Natural killer cell (primary cell): ENCODE measurements around the gene CABP4. TPM values are rescaled to one million over a fixed set of nuclear protein-coding genes. Genes with fewer than 3 reads are reported as not detected.

Experiments
- ATAC-seq, 3 donors: fragments of 150-1000 bp in 2 of 3; fragments of 200-7000 bp in 1 of 3; cut with Tn5 transposase; 1 replicate in 1 of 3; 2 replicates in 2 of 3; pipeline ENCODE4 v1.10.0; 2021; ENCODE audit warnings: mild to moderate bottlenecking in 2 of 3, moderate library complexity in 2 of 3
- DNase-seq, 2 donors: peaks; one replicate each; pipeline versions ENCODE4 v3.0.0 to v3.0.0-alpha.2; 2013 to 2021; ENCODE audit warnings: mixed read lengths in 1 of 2
- H3K27ac ChIP-seq: one replicate; pipeline ENCODE4 v1.5.1; 2013; ENCODE audit warnings: mild to moderate bottlenecking, low read length
- H3K27me3 ChIP-seq: one replicate; pipeline ENCODE4 v1.6.1; 2013; ENCODE audit warnings: low read length; ENCODE audit not compliant: control insufficient read depth, insufficient read depth
- H3K36me3 ChIP-seq: one replicate; pipeline ENCODE4 v1.6.1; 2013; ENCODE audit warnings: low read length; ENCODE audit not compliant: control insufficient read depth, insufficient read depth
- H3K4me1 ChIP-seq: one replicate; pipeline ENCODE4 v1.6.1; 2013; ENCODE audit warnings: low read length; ENCODE audit not compliant: control insufficient read depth, insufficient read depth
- H3K4me3 ChIP-seq: one replicate; pipeline ENCODE4 v1.5.1; 2013; ENCODE audit warnings: low read length
- H3K9me3 ChIP-seq: one replicate; pipeline ENCODE4 v1.6.1; 2013; ENCODE audit warnings: low read length; ENCODE audit not compliant: control insufficient read depth, insufficient read depth
- H3K27ac Mint-ChIP-seq, 2 donors: one replicate each; pipeline ENCODE4 v1.8.0; 2022; ENCODE audit warnings: mild to moderate bottlenecking in 2 of 2, mixed read lengths in 2 of 2, moderate library complexity in 1 of 2
- H3K27me3 Mint-ChIP-seq, 2 donors: one replicate each; pipeline ENCODE4 v1.8.0; 2022; ENCODE audit warnings: low read depth in 2 of 2, mixed read lengths in 2 of 2
- H3K36me3 Mint-ChIP-seq: one replicate; pipeline ENCODE4 v1.8.0; 2022; ENCODE audit warnings: mixed read lengths
- H3K4me1 Mint-ChIP-seq, 2 donors: one replicate each; pipeline ENCODE4 v1.8.0; 2022; ENCODE audit warnings: mixed read lengths in 2 of 2
- H3K4me3 Mint-ChIP-seq: one replicate; pipeline ENCODE4 v1.8.0; 2022; ENCODE audit warnings: mild to moderate bottlenecking, moderate library complexity, mixed read lengths
- H3K9me3 Mint-ChIP-seq, 2 donors: one replicate each; pipeline ENCODE4 v1.8.0; 2022; ENCODE audit warnings: mixed read lengths in 2 of 2
- WGBS: methylation state at CpG from one replicate; pipeline ENCODE4 v1.1.7; 2013; ENCODE audit warnings: missing lambda C conversion rate; ENCODE audit not compliant: insufficient coverage; 5-methylcytosine and 5-hydroxymethylcytosine counted together
- intact Hi-C: fragments of 100-400 bp; cut with micrococcal nuclease; formaldehyde crosslinking; loops from one replicate; pipeline ENCODE4 v1.14.2; 2022
- total RNA-seq, 4 donors: library from RNA; stranded (reverse); fragments of 120-200 nt in 1 of 4; gene quantifications; one replicate each; pipeline versions ENCODE4 v1.2.3 to v1.2.4, GENCODE V29; 2013 to 2022
- TF ChIP-seq, protein P1 (sequence below): fragments of 200-600 bp; IDR thresholded peaks from one replicate; pipeline ENCODE4 v1.8.0; 2022; ENCODE audit warnings: antibody characterized with exemption

Gene CABP4
- total RNA-seq, 3 donors from 2014 or later (not counting 1 experiment from before 2014, with no cell fraction given): 12.9 to 22.8 (median 21.3) TPM

DNA sequence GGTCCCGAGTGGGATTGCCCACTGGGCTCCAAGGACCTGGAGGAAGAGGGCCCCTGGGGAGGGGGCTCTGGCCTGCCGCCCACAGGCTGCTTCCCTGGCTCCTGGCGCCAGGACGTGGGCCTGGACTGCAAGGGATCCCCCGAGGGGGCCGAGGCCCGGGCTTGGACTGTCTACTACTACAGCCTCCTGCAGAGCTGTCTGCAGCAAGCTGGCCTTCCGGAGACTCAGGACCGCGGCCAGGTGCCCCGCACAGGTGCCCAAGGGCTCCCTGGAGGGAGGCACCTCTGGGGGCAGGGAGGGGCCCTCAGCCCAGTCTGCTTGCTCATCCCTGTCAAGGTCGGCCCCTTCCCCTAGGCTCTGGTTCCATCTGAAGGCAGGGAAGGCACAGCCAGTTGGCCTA, 37.7 kb upstream of the CABP4 start:
- Histone ChIP-seq H3K27ac (peak overlapping the region; percentile 48), H3K36me3 (no peaks in the 10 kb centered on the region), H3K27me3 (no peaks in the 10 kb centered on the region), H3K4me3 (no peak overlapping the region), H3K9me3 (no peaks in the 10 kb centered on the region), H3K4me1 (peaks cover 84% of the 10 kb centered on the region)
- peaks cover 30 to 73% of the 10 kb centered on the region in 2 donors for H3K4me1 Mint-ChIP-seq
- H3K4me3 Mint-ChIP-seq: peak overlapping the region; percentile 21
- H3K9me3 Mint-ChIP-seq: no peaks in the 10 kb centered on the region
- intact Hi-C loops: no loop called here
- no peaks in the 10 kb centered on the region for H3K36me3 Mint-ChIP-seq
- TF ChIP-seq, protein P1, sequence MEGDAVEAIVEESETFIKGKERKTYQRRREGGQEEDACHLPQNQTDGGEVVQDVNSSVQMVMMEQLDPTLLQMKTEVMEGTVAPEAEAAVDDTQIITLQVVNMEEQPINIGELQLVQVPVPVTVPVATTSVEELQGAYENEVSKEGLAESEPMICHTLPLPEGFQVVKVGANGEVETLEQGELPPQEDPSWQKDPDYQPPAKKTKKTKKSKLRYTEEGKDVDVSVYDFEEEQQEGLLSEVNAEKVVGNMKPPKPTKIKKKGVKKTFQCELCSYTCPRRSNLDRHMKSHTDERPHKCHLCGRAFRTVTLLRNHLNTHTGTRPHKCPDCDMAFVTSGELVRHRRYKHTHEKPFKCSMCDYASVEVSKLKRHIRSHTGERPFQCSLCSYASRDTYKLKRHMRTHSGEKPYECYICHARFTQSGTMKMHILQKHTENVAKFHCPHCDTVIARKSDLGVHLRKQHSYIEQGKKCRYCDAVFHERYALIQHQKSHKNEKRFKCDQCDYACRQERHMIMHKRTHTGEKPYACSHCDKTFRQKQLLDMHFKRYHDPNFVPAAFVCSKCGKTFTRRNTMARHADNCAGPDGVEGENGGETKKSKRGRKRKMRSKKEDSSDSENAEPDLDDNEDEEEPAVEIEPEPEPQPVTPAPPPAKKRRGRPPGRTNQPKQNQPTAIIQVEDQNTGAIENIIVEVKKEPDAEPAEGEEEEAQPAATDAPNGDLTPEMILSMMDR: no peak
- WGBS: 87% methylated on average over 12 of the region's 12 CpGs
- no peak for DNase-seq
- no peaks in the 10 kb centered on the region for H3K27me3 Mint-ChIP-seq
- H3K27ac Mint-ChIP-seq: peak overlapping the region in 1 of 2 donors; percentile 87
- ATAC-seq: no peak

DNA sequence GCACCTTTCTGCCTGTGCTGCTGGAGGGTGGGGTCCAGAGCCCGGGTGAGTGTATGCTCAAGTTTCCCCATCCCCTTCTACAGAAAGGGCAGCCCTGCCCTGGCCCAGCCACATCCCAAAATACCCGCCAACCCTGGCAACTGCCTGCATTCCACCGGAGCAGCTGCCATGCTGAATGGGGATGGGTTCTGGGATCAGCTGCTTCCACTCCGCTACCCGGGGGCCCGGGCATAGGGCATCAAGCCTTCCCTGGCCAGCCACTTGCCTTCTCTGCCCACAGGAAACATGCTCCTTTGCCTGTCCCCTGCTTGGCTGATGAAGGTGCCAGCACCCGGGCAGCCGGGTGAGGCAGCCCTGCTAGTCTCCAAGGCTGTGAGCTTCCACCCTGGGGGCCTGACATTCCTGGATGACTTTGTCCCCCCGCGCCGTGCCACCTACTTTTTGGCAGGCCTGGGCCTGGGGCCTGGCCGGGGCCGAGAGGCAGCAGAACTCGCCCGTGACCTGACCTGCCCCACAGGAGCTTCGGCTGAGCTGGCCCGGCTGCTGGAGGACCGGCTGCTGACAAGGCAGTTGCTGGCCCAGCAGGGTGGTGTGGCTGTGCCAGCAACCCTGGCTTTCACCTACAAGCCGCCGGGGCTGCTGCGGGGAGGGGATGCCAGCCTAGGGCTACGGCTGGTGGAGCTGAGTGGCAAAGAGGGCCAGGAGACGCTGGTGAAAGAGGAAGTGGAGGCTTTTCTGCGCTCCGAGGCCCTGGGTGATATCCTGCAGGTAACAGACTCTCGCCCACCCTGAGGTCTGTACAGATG, 36.5 kb upstream of the CABP4 start:
- Histone ChIP-seq H3K4me3 (no peak overlapping the region), H3K9me3 (no peaks in the 10 kb centered on the region), H3K27me3 (no peaks in the 10 kb centered on the region), H3K36me3 (no peaks in the 10 kb centered on the region), H3K4me1 (peaks cover 71% of the 10 kb centered on the region), H3K27ac (peak overlapping the region; percentile 43)
- no peaks in the 10 kb centered on the region for H3K27me3 Mint-ChIP-seq
- H3K9me3 Mint-ChIP-seq: no peaks in the 10 kb centered on the region
- H3K4me3 Mint-ChIP-seq: peak overlapping the region; percentile 77
- H3K36me3 Mint-ChIP-seq: no peaks in the 10 kb centered on the region
- peak in 1 of 2 donors; percentile 70 for DNase-seq
- intact Hi-C loops: no loop called here
- whole genome bisulfite sequencing: 31% methylated on average over 26 of the region's 26 CpGs
- H3K4me1 Mint-ChIP-seq: peaks cover 18 to 69% of the 10 kb centered on the region in 2 donors
- TF ChIP-seq, protein P1: no peak
- H3K27ac Mint-ChIP-seq: peak overlapping the region; percentile 83 to 87
- no peak for ATAC-seq

DNA sequence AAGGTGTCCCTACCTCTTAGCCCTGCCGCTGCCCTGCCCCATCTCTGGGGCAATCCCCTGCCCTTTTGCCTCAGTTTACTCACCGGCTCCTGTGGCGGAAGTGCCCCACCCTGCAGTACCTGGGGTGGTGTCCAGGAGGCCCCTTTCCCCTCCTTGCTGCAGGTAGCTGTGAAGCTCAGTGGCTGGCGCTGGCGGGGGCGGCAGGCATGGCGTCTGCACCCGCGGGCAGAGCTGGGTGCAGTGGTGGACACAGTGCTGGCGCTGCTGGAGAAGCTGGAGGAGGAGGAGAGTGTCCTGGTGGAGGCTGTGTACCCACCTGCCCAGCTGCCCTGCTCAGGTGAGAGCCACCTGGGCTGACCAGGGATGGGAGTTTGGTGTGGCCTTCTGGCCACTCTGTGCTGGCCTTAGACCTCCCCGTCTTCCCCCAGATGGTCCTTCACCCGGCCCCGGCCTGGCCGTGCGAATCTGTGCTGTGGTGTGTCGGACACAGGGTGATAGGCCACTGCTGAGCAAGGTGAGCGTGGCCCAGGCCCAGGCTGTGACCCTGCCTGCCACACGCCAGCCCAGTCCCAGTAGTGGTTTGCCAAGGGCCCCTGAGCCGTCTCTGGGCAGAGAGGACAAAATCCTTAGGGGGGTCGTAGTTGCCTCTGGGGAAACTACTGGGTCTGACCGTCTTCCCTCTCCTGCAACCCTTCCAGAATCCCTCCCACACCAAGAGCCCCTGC, 35.7 kb upstream of the CABP4 start:
- Histone ChIP-seq H3K27ac (peak overlapping the region; percentile 79), H3K4me1 (peaks cover 68% of the 10 kb centered on the region), H3K4me3 (no peak overlapping the region), H3K36me3 (no peaks in the 10 kb centered on the region), H3K27me3 (no peaks in the 10 kb centered on the region), H3K9me3 (no peaks in the 10 kb centered on the region)
- no peaks in the 10 kb centered on the region for H3K36me3 Mint-ChIP-seq
- ATAC-seq (no peak), DNase-seq (no peak)
- no peaks in the 10 kb centered on the region for H3K9me3 Mint-ChIP-seq
- H3K27ac Mint-ChIP-seq: peak overlapping the region; percentile 83 to 87
- TF ChIP-seq, protein P1: no peak
- H3K4me1 Mint-ChIP-seq: peaks cover 16 to 69% of the 10 kb centered on the region in 2 donors
- intact Hi-C loops: loop anchor here (2.0 kb wide), 1 partner anchor 17 kb away; no protein-coding TSS in a partner anchor
- H3K4me3 Mint-ChIP-seq: peak overlapping the region; percentile 79
- no peaks in the 10 kb centered on the region for H3K27me3 Mint-ChIP-seq
- 84% methylated on average over 21 of the region's 21 CpGs for WGBS
